ENCODE results near the gene PTPRK.
"Not testable (repeated sequence)": the region's sequence is repeated elsewhere in the genome, so short reads cannot be mapped to it uniquely, and the experiment has no call there.

The PTPRK gene

GRCh38 chr6:128487055-128487454 lies 33.3 kb downstream of the PTPRK start:
- no peak for DNase-seq

- not testable (repeated sequence) for DNase-seq
Observed at GRCh38 chr6:128486580-128486979, 33.8 kb downstream of the PTPRK start.

- DNase-seq: no peak
Observed at GRCh38 chr6:128483472-128484135, 36.8 kb downstream of the PTPRK start.

GRCh38 chr6:128482642-128483041 lies 37.8 kb downstream of the PTPRK start:
- no peak for DNase-seq

GRCh38 chr6:128479991-128480390 lies 40.4 kb downstream of the PTPRK start:
- no peak for DNase-seq

GRCh38 chr6:128479048-128479666 lies 41.2 kb downstream of the PTPRK start:
- DNase-seq: no peak

GRCh38 chr6:128478230-128479047 lies 42.0 kb downstream of the PTPRK start:
- no peak for DNase-seq

GRCh38 chr6:128474933-128475332 lies 45.5 kb downstream of the PTPRK start:
- DNase-seq: no peak

GRCh38 chr6:128474481-128474880 lies 45.9 kb downstream of the PTPRK start:
- DNase-seq: no peak

GRCh38 chr6:128471907-128472306 lies 48.5 kb downstream of the PTPRK start:
- DNase-seq: no peak

GRCh38 chr6:128465368-128466343 lies 54.7 kb downstream of the PTPRK start:
- DNase-seq: no peak

GRCh38 chr6:128464790-128465189 lies 55.6 kb downstream of the PTPRK start:
- DNase-seq: no peak

GRCh38 chr6:128463942-128464341 lies 56.5 kb downstream of the PTPRK start:
- no peak for DNase-seq

- no peak for DNase-seq
Observed at GRCh38 chr6:128461501-128461900, 58.9 kb downstream of the PTPRK start.

- DNase-seq: no peak
Observed at GRCh38 chr6:128456510-128457230, 63.7 kb downstream of the PTPRK start.

- no peak for DNase-seq
Observed at GRCh38 chr6:128455959-128456358, 64.4 kb downstream of the PTPRK start.

GRCh38 chr6:128452713-128453112 lies 67.7 kb downstream of the PTPRK start:
- DNase-seq: no peak

- DNase-seq: no peak
Observed at GRCh38 chr6:128446497-128446896, 73.9 kb downstream of the PTPRK start.

- no peak for DNase-seq
Observed at GRCh38 chr6:128443553-128443952, 76.8 kb downstream of the PTPRK start.

GRCh38 chr6:128439627-128440026 lies 80.8 kb downstream of the PTPRK start:
- DNase-seq: no peak

- DNase-seq: no peak
Observed at GRCh38 chr6:128438393-128438792, 82.0 kb downstream of the PTPRK start.

GRCh38 chr6:128437685-128438084 lies 82.7 kb downstream of the PTPRK start:
- DNase-seq: no peak

Data from NCI-H1048 (cell line).